Measurements from ENCODE around the gene MB.

MB gene

GRCh38 chr22:35569916-35570315 lies 47.2 kb downstream of the MB start:
- no peak for DNase-seq

- no peak for DNase-seq
These were observed 48.1 kb downstream of the MB start for GRCh38 chr22:35568751-35569739.

GRCh38 chr22:35567351-35568141 lies 49.6 kb downstream of the MB start:
- no peak for DNase-seq

DNA sequence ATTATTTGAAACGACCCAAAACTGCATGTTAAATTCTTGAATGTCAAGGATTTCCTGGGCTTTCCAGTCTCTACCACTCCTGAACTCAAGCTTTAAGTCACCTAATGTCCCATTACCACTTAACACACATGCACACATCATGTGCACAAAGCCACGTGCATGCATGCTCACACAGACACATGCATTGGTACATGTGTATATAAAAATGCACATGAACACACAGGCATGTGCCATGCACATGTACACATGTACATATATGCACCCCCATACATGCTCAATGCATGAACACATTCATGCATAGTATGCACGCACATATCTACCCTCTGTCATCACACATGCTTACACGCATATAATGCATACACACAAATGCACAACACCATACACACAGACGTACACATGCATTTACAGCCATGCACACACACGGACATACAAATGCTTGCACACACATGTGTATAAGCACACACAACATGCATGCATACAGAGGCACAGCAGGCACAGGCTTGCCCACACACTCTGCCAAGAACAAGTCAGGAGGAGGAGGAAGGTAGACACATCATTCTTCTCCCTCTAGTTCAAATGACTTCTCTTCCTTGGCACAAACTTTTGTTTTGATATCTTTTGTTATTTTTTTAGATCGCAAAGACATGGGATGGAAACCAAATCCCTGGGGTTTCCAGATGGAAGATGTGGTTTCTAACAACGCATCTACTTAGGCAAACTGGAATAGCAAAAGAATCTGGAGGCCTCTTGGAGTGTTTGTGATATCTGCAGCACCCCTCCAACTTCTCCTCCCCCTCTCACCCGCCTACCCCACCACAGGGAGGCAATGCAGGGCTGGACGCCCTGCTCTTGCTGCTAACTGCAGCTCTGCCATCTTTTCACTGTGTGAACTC lies 51.9 kb downstream of the MB start:
- no peak for DNase-seq

DNA sequence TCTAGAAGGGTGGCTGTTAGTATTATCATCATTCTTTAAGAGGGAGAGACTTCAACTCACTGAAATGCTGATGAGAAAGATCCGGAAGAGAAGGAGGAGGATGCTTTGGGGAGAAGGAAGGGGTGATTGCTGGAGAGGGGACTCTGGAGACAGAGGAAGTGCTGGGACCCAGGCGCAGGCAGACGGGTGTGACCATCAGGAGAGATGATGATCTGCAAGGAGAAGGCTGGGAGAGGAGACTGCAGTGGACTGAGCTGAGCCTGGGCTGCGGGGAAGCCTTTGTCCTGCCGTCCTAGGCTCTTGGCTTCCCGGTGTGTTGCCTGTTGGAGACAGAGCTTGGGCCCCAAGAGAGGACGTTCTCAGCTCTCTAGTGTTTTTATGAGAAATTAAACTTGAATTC lies 53.9 kb downstream of the MB start:
- DNase-seq, result no peak

DNA sequence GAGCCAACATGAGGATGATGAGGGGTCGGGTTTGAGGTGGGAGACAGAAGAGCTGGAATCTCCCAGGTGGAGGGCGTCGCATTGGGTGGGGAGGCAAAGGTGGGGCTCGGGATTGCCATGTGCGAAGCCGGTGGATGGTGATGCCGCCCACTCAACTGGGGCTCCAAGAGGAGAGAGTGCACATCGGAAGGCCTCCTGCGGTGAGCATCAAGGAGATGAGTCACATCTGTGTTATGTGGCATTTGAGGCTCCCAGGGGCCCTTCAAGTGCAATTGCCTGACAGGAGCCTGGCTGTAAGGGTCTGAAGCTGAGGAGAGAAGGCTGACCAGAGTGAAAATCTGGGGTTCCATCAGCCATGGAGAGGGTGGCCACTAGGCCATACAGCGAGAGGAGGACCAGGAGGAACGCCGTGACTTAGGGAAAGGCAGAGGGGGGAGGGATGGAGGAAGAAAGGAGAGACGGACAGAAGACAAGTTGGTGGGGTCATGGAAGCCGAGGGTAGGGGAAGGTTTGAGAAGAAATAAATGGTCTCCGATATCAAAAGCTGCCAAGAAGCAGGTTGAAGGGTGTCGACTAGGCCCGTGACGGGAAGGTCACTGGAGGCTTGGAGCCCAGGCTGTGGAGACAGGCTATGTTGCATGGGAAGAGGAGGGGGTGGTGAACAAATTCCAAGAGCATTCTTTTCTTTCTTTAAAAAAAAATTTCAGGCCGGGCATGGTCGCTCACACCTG lies 55.2 kb downstream of the MB start:
- no peak for DNase-seq

- no peak for DNase-seq
These were observed 56.3 kb downstream of the MB start for GRCh38 chr22:35560824-35561223.

DNA sequence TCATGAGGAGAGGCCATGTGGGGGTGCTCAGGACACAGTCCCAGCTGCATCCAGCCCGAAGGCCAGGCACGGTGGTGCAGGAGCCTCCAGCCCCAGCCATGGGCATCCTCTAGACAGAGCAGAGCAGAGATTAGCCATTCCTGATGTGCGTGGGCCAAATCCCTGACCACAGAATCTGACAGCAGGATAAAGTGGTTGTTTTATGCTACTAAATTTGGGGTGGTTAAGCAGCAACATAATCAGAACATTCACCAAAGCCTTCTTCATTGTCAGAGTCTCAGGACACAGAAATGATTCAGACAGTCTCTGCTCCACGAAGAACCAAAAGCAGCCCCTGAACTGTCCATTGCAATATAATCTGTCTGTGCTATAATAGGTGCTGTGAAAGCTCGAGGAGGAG lies 56.8 kb downstream of the MB start:
- no peak for DNase-seq

GRCh38 chr22:35559354-35560005 lies 57.6 kb downstream of the MB start:
- no peak for DNase-seq

DNA sequence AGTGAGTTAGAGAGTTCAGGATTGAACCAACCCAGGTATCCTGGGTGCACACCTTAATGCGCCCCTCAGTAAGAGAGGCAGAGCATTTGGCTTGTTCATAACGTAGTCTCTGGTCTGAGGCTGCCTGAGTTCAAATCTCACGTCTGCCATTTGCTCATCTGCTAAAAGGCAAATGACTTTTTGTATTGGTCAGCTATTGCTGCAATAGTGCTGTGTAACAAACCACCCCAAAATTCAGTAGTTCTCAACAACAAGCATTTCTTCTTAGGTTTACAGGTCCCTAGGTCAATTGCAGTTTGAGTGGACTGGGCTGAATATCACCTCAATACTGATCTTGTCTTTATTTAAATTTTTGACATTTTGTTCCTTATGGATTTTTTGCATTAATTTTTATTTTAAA lies 58.4 kb downstream of the MB start:
- no peak for DNase-seq

- DNase-seq, result no peak
These were observed 59.1 kb downstream of the MB start for GRCh38 chr22:35558031-35558430.
